ENCODE measurements around the gene CAPN12.

GRCh38 chr19:38702278-38702677, 42.0 kb downstream of the CAPN12 start:
- TF ChIP-seq CTCF (IDR thresholded peaks at IDR 0.05; ENCODE audit: low read depth, low read length, missing input control) (no peak), REST (IDR thresholded peaks at IDR 0.05) (no peak), MAX (IDR thresholded peaks at IDR 0.05) (no peak), SP1 (IDR thresholded peaks at IDR 0.05) (no peak), TAF1 (conservative IDR thresholded peaks at IDR 0.05) (no peak), YY1 (IDR thresholded peaks at IDR 0.05) (no peak), GABPA (IDR thresholded peaks at IDR 0.05 in 1 of 2, conservative IDR thresholded peaks at IDR 0.05 in 1 of 2) (no peak), RAD21 (IDR thresholded peaks at IDR 0.05) (no peak)
